B cell (primary cell): ENCODE measurements around the gene ULBP2. TPM values are rescaled to one million over a fixed set of nuclear protein-coding genes. Genes with fewer than 3 reads are reported as not detected.

Source experiments
- ATAC-seq: fragments of 200-7000 bp; cut with Tn5 transposase; one replicate; pipeline ENCODE4 v1.10.0; 2021; ENCODE audit warnings: low read depth, mild to moderate bottlenecking, moderate number of reproducible peaks, moderate library complexity
- CTCF ChIA-PET: fragments of 350-600 bp; sonication (Branson Sonifier 250); formaldehyde crosslinking; loops from one replicate; lab custom pipeline; 2021; ENCODE audit warnings: antibody characterized with exemption, inconsistent platforms; lab: Charles Lee
- POLR2A ChIA-PET: fragments of 350-600 bp; sonication (Branson Sonifier 250); formaldehyde crosslinking; loops from one replicate; lab custom pipeline; 2021; ENCODE audit warnings: antibody characterized with exemption; lab: Charles Lee
- DNase-seq: peaks from one replicate; pipeline ENCODE4 v3.0.0; 2013
- H2AFZ ChIP-seq: 2 replicates; pipeline ENCODE4 v1.6.1; 2012; ENCODE audit warnings: mild to moderate bottlenecking, low read depth, low read length; ENCODE audit not compliant: insufficient read depth, poor library complexity, severe bottlenecking
- H3K27ac ChIP-seq, 2 donors: 1 replicate in 1 of 2; 2 replicates in 1 of 2; pipeline ENCODE4 v1.5.1; 2012 to 2013; ENCODE audit warnings: low read length in 2 of 2, mild to moderate bottlenecking in 2 of 2, moderate library complexity in 1 of 2
- H3K27me3 ChIP-seq, 4 experiments: fragments of 200-600 bp in 1 of 4; sonication (generic) in 1 of 4; replicated peaks in 1 of 4; 1 replicate in 2 of 4; 2 replicates in 2 of 4; pipeline versions ENCODE4 v1.6.1 to v1.7.0; 2013 to 2016; ENCODE audit warnings: low read length in 3 of 4, mild to moderate bottlenecking in 2 of 4, mixed read lengths in 1 of 4, moderate library complexity in 1 of 4; ENCODE audit not compliant: insufficient read depth in 4 of 4, control insufficient read depth in 3 of 4; ENCODE audit errors: control extremely low read depth in 1 of 4
- H3K36me3 ChIP-seq, 2 experiments: replicated peaks in 1 of 2; 1 replicate in 1 of 2; 2 replicates in 1 of 2; pipeline versions ENCODE4 v1.6.1 to v1.7.1; 2013; ENCODE audit warnings: low read length in 1 of 2; ENCODE audit not compliant: insufficient read depth in 2 of 2, control insufficient read depth in 1 of 2; ENCODE audit errors: control extremely low read depth in 1 of 2, extremely low read depth in 1 of 2
- H3K4me1 ChIP-seq, 2 donors: fragments of 200-600 bp in 1 of 2; sonication (generic) in 1 of 2; 1 replicate in 1 of 2; 2 replicates in 1 of 2; pipeline versions ENCODE4 v1.5.1 to v1.6.1; 2013 to 2017; ENCODE audit warnings: low read length in 2 of 2; ENCODE audit not compliant: control insufficient read depth in 2 of 2, insufficient read depth in 2 of 2
- H3K4me2 ChIP-seq: replicated peaks from 2 replicates; pipeline ENCODE3; 2012; ENCODE audit warnings: mild to moderate bottlenecking, low read depth, low read length; ENCODE audit not compliant: poor library complexity, severe bottlenecking
- H3K4me3 ChIP-seq, 5 experiments: fragments of 200-600 bp in 1 of 5; sonication (generic) in 1 of 5; 1 replicate in 3 of 5; 2 replicates in 2 of 5; pipeline versions ENCODE4 v1.5.1 to v1.7.0; 2011 to 2016; ENCODE audit warnings: low read length in 4 of 5, mild to moderate bottlenecking in 4 of 5, low read depth in 2 of 5, control low read depth in 1 of 5, moderate library complexity in 1 of 5; ENCODE audit not compliant: insufficient read depth in 1 of 5; ENCODE audit errors: control extremely low read depth in 1 of 5, extremely low read depth in 1 of 5
- H3K79me2 ChIP-seq: fragments of 200-600 bp; sonication (generic); one replicate; pipeline ENCODE4 v1.6.0; 2016; ENCODE audit warnings: low read length; ENCODE audit not compliant: control insufficient read depth, insufficient read depth
- H3K9ac ChIP-seq: fragments of 200-600 bp; sonication (generic); 2 replicates; pipeline ENCODE4 v1.6.1; 2017; ENCODE audit warnings: mild to moderate bottlenecking, low read length, moderate library complexity
- H3K9me3 ChIP-seq, 3 donors: one replicate each; pipeline versions ENCODE4 v1.6.1 to v1.7.1; 2013; ENCODE audit warnings: low read length in 2 of 3; ENCODE audit not compliant: control insufficient read depth in 2 of 3, insufficient read depth in 1 of 3; ENCODE audit errors: control extremely low read depth in 1 of 3
- H4K20me1 ChIP-seq: 2 replicates; pipeline ENCODE4 v1.6.0; 2012; ENCODE audit warnings: mild to moderate bottlenecking, low read length; ENCODE audit not compliant: insufficient read depth, control insufficient read depth, poor library complexity, severe bottlenecking
- H3K27ac Mint-ChIP-seq: one replicate; pipeline ENCODE4 v1.8.0; 2021; ENCODE audit warnings: mixed read lengths
- H3K27me3 Mint-ChIP-seq: one replicate; pipeline ENCODE4 v1.8.0; 2021; ENCODE audit warnings: mixed read lengths
- H3K4me1 Mint-ChIP-seq: one replicate; pipeline ENCODE4 v1.8.0; 2021; ENCODE audit warnings: mixed read lengths
- H3K4me3 Mint-ChIP-seq: one replicate; pipeline ENCODE4 v1.8.0; 2021; ENCODE audit warnings: mixed read lengths
- H3K9me3 Mint-ChIP-seq: one replicate; pipeline ENCODE4 v1.8.0; 2022; ENCODE audit warnings: mixed read lengths; ENCODE audit not compliant: insufficient read depth
- EZH2 ChIP-seq: IDR thresholded peaks from 2 replicates; pipeline ENCODE4 v1.6.1; 2012; ENCODE audit warnings: borderline replicate concordance, low read depth, mild to moderate bottlenecking, moderate library complexity, low read length; ENCODE audit not compliant: insufficient read depth, poor library complexity, severe bottlenecking
- WGBS: methylation state at CpG from one replicate; pipeline ENCODE4 v1.1.5; 2013; ENCODE audit warnings: missing lambda C conversion rate; ENCODE audit not compliant: insufficient coverage; 5-methylcytosine and 5-hydroxymethylcytosine counted together
- intact Hi-C: fragments of 100-400 bp; cut with micrococcal nuclease; formaldehyde crosslinking; loops from one replicate; pipeline ENCODE4 v1.10.0; 2022
- polyA plus RNA-seq: library from polyadenylated mRNA; depleted of rRNA; stranded (reverse); fragments of >200 nt; gene quantifications from 2 replicates; pipeline ENCODE4 v1.2.3, GENCODE V29; 2012
- total RNA-seq, 2 donors: library from RNA; stranded (reverse); fragments of 120-200 nt in 1 of 2; gene quantifications; 1 replicate in 1 of 2; 2 replicates in 1 of 2; pipeline versions ENCODE4 v1.2.3 to v1.2.4, GENCODE V29; 2013 to 2022
- TF ChIP-seq, protein P1 (sequence below): fragments of 200-600 bp; IDR thresholded peaks from one replicate; pipeline ENCODE4 v1.8.0; 2022; ENCODE audit warnings: antibody characterized with exemption, mild to moderate bottlenecking

The ULBP2 gene
- total and polyA plus RNA-seq, 2 donors (not counting 1 experiment from before 2014, with no cell fraction given) = 0.31 TPM; not detected in 1

DNA sequence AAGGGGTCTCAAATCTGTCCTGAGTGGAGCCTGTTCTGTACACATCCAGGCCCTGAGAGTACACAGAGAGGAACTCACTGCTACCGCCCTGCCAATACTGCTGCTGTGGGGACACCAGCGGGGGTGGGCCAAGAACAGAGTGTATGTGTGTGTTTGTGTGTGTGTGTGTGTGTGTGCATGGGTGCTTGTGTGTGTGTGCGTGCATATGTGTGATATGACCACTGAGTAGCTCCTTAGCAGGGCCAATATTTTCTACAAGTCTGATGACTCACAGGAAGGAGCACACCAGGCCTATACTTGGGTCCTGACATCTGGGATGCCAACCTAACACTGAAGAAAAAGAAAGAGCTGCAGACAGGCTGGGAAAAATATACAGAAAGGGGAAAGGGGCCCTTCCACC lies 45.3 kb upstream of the ULBP2 start:
- POLR2A ChIA-PET = no interaction called here
- CTCF ChIA-PET = no interaction called here
- no peak overlapping the region for H3K27ac Mint-ChIP-seq
- Histone ChIP-seq H3K27me3 (peaks cover 0 to 7% (median 0%) of the 10 kb centered on the region in 4 experiments), H3K9me3 (no peaks in the 10 kb centered on the region), H3K36me3 (no peaks in the 10 kb centered on the region), H3K4me3 (no peak overlapping the region), H3K9ac (no peak overlapping the region), H3K4me2 (no peak overlapping the region), H3K27ac (no peak overlapping the region), H3K4me1 (no peaks in the 10 kb centered on the region), H2AFZ (no peak overlapping the region), H3K79me2 (no peaks in the 10 kb centered on the region), H4K20me1 (no peaks in the 10 kb centered on the region)
- TF ChIP-seq, protein P1, sequence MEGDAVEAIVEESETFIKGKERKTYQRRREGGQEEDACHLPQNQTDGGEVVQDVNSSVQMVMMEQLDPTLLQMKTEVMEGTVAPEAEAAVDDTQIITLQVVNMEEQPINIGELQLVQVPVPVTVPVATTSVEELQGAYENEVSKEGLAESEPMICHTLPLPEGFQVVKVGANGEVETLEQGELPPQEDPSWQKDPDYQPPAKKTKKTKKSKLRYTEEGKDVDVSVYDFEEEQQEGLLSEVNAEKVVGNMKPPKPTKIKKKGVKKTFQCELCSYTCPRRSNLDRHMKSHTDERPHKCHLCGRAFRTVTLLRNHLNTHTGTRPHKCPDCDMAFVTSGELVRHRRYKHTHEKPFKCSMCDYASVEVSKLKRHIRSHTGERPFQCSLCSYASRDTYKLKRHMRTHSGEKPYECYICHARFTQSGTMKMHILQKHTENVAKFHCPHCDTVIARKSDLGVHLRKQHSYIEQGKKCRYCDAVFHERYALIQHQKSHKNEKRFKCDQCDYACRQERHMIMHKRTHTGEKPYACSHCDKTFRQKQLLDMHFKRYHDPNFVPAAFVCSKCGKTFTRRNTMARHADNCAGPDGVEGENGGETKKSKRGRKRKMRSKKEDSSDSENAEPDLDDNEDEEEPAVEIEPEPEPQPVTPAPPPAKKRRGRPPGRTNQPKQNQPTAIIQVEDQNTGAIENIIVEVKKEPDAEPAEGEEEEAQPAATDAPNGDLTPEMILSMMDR = no peak
- no peak for TF ChIP-seq EZH2
- H3K4me3 Mint-ChIP-seq = no peak overlapping the region
- H3K9me3 Mint-ChIP-seq = no peaks in the 10 kb centered on the region
- ATAC-seq (no peak), DNase-seq (no peak)
- H3K4me1 Mint-ChIP-seq = no peaks in the 10 kb centered on the region
- WGBS = 96% methylated on average over 3 of the region's 3 CpGs
- intact Hi-C loops = no loop called here
- peaks cover 52% of the 10 kb centered on the region for H3K27me3 Mint-ChIP-seq

DNA sequence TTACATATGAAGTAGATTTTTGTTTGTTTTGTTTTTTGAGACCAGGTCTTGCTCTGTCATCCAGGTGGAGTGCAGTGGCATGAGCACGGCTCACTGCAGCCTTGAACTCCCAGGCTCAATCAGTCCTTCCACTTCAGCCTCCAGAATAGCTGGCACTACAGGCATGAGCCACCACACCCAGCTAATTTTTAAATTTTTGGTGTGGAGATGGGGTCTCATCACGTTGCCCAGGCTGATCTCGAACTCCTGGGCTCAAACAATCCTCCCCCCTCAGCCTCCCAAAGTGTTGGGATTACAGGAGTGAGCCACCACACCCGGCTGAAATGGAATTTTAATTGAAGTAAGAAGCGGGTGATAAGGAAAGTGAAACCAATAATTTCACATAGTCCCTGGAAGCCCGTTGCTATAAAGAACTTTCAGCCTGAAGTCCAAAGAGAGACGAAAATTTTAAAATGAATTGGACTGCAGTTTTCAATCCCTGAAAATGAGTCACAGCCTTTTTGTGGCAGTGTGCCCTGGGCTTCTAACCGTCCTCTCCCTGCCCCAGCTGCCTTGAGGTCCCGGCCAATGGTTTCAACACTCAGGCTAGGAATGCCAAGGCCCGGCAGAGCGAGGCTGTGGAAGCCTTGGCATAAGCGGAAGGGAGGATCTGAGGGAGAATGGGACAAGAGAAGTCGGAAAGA lies 44.7 kb upstream of the ULBP2 start:
- H3K27ac ChIP-seq = no peak overlapping the region
- H3K4me2 ChIP-seq = no peak overlapping the region
- H3K79me2 ChIP-seq = no peaks in the 10 kb centered on the region
- ChIA-PET CTCF (no interaction called here), POLR2A (no interaction called here)
- ATAC-seq (no peak), DNase-seq (no peak)
- Mint-ChIP-seq H3K27ac (no peak overlapping the region), H3K4me3 (no peak overlapping the region), H3K27me3 (peaks cover 54% of the 10 kb centered on the region), H3K9me3 (no peaks in the 10 kb centered on the region), H3K4me1 (no peaks in the 10 kb centered on the region)
- intact Hi-C loops = no loop called here
- H2AFZ ChIP-seq = no peak overlapping the region
- H3K27me3 ChIP-seq = peaks cover 0 to 7% (median 0%) of the 10 kb centered on the region in 4 experiments
- H4K20me1 ChIP-seq = no peaks in the 10 kb centered on the region
- no peaks in the 10 kb centered on the region for H3K4me1 ChIP-seq
- 93% methylated on average over 8 of the region's 13 CpGs for WGBS
- H3K9ac ChIP-seq = no peak overlapping the region
- TF ChIP-seq EZH2 = no peak
- TF ChIP-seq, protein P1 = no peak
- H3K9me3 ChIP-seq = no peaks in the 10 kb centered on the region
- H3K36me3 ChIP-seq = no peaks in the 10 kb centered on the region
- no peak overlapping the region for H3K4me3 ChIP-seq
